Measurements from ENCODE around the gene STMN1. TPM values are rescaled to one million over a fixed set of nuclear protein-coding genes. Genes with fewer than 3 reads are reported as not detected.

STMN1 gene
- total RNA-seq, 2 donors from 2014 or later, result 13.9 to 27.4 TPM

DNA sequence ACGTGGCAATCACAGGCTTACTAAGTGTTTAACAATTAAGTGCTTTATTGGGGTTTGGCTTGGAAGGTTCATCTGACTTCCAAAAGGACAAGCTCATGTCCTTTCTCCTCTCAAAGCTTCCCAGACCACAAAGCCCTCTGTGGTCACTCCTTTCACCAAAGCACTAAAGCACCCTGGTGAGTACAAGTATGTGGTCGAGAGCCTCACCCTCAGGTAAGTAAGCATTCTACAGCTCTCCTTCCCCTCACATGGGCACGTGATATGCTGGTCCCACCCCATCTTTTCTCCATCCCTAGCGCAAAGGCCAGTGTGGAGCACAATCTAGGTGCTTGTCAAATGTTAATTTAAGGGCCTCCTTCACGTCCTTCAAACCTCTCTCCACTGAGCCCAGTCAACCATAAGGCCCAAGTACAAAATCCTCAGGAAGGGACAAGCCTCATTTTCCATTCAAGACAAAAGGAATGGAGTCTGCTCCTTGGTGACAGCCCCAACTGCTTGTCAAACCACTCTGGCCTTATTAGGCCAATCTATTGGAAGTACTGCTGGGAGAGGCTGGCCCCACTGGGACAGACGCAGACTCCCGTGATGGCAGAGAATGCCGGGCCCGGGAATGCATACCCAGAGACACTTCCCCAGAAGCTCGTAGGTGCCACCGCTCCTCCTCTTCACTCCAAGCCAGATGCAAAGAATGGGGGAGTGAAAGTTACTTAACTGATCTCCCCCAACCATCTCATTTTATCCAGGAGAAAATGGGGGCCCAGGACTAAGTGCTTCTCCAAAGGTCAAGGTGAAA is 7.8 kb downstream of the STMN1 start:
- intact Hi-C loops (cut with DNase I), result loop anchor here (5.0 to 10.0 kb wide), 3 partner anchors 99 to 266 kb away; partner anchors contain the start of genes C1orf232 (in 1 of the 2), PAFAH2 (in 1 of the 2) and ZNF593 (in 1 of the 2)
- DNase-seq (no peak), ATAC-seq (no peak)

DNA sequence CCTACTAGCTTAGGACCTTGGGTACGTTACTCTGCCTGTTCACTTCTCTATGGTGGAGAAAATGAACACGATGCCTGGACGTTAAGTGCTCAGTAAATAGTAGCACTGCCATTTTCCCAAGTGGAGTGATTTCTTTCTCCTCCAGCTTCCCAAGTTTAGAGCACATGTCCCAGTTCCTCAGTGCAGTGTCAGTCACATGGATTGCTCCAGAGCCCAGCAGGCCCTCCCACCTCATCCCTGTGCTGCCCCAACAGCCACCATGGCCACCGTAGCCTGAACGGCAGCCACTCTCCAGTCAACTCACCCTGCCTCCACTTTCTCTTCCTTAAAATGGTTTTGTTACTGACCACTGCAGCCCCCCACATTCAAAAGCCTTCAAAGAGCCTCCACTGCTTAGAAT is 8.5 kb downstream of the STMN1 start:
- intact Hi-C loops (cut with DNase I), result loop anchor here (5.0 to 10.0 kb wide), 3 partner anchors 100 to 267 kb away; partner anchors contain the start of genes C1orf232 (in 1 of the 2), PAFAH2 (in 1 of the 2) and ZNF593 (in 1 of the 2)

DNA sequence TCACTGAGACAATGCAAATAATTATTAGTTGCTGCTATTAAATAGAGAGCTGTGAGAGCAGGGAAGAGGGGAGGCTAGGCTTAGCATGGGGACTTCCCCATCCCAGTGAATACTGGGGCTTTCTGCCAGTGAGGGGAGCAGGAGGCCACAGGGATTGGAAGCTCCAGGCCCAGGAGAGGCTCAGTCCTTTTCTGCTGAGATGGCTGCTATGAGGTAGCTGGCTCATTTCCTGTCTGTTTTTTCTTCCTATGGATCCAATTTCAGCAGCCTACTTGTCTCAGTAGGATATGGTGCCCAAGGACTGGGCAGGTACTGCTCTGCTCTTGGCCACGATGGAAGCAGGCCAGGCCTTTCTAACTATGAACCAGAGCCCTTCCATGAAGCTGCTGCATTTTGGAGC is 10.0 kb downstream of the STMN1 start:
- intact Hi-C loops (cut with DNase I), result loop anchor here (5.0 to 10.0 kb wide), 3 partner anchors 101 to 269 kb away; partner anchors contain the start of genes C1orf232 (in 1 of the 2), PAFAH2 (in 1 of the 2) and ZNF593 (in 1 of the 2)
- ATAC-seq (no peak), DNase-seq (no peak)

More for the DNA sequence above, 8.5 kb downstream of the STMN1 start:
- DNase-seq (no peak), ATAC-seq (no peak)

DNA sequence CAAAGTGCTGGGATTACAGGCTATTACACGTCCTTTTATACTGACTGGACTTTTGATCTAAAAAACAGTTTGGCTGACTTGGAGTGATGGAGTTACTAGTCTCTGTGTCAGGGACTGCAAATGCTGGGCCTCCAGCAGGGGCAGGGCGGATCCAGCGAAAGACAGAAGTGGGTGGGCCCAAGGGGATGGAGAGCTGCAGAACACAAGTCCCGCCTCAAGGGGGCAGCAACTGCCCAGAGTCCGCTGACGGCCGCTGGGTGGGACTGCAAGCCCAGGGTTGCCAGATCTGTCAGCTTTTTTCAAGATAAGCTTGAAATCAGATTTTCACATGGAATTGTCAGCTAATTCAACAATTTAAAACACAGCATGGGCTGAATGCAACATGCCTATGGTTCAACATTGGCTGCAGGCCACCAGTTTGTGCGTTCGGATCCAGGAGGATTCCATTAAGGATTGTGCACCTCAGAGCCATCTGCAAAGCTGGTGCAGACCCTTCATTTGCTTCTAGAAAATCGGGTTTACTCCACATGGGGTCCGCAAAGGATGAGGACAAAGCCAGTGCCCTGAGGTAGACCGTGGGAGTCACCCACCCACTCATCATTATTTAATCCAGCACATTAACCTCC is 10.7 kb downstream of the STMN1 start:
- DNase-seq (peak; percentile 92), ATAC-seq (peak; percentile 89 to 97)
- intact Hi-C loops (cut with DNase I), result loop anchor here (1.0 to 10.0 kb wide), 4 partner anchors 102 to 269 kb away; partner anchors contain the start of genes PAFAH2 (in 2 of the 2), C1orf232 (in 1 of the 2) and ZNF593 (in 1 of the 2)

DNA sequence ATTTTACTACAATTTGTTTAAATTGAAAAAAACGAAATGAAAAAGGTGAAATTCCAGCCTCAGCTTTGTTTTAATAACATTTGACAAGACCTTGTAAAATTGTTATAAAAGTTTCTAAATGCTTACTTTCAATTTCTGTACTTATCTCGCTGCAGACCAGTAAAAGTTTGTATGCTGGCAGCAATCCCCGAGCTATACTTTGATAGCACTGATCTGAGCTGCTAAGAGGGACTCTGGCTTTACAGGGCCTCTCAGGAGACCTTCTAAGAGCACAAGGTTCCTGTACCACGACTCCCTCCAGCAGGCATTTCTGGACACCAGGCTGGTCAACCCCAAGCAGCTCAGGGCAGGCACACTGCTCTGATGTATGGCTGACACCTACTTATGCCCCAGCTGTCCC is 13.1 kb downstream of the STMN1 start:
- no peak for ATAC-seq
- intact Hi-C loops (cut with DNase I), result loop anchor here in 1 of 2 donors (10.0 kb wide), 1 partner anchor 272 kb away; the partner anchor contains the start of genes C1orf232 and ZNF593
- no peak for DNase-seq

DNA sequence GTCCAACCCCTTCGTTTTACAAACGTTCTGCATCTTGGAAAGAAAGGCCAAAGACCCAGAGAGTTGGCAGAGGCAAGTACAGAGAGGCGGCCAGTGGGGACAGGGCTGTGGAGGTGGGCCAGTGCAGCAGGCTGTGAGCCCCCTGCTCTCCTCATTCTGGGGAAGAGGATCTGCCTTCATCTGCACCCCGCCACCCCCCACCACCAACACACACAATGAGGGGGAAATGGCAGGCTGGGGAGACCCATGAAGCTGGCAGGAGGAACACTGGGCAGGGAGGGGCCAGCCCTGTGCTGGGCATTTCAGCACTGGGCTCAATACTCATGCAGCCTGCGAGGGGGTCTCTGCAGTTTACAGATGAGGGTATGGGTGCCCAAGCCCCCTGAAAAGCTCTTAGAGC is 14.6 kb downstream of the STMN1 start:
- intact Hi-C loops (cut with DNase I), result loop anchor here in 1 of 2 donors (10.0 kb wide), 1 partner anchor 273 kb away; the partner anchor contains the start of genes C1orf232 and ZNF593
- DNase-seq, result peak; percentile 13
- ATAC-seq, result no peak

DNA sequence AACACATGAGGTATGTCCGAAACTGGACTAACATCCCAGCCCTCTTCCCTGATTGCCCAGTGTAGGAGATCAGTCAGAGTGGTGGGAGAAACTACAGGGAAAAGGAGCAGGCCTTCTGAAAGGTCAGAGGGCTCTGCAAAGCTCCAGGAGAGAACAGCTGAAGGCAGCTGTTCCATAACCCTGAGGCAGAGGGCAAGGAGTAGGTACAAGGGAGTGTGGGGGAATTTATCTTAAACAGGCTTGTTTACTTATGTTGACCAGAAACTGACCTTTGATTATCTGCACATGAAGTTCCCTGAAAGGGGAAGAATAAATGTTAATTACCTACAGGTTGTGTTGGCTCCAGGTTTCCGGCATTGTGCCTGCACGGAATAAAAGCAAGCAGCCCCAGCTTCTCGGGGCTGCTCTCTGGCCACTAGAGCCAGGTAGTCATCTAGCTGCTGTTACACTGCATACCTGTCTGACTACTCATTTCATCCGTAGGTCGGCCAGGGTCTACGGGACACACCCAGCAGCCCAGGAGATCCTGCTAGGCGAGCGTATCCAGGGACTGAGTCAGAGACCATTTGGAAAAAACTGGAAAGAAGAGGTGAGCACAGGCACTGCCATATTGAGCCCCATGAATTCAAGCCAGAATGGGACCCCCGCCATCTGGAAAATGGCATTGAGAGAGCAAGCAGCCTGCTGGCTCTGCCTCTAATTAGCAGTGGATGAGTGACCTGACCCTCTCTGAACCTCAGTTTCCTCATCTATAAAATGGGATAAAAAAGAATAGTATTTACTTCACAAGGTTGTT is 15.8 kb downstream of the STMN1 start:
- peak in 1 of 2 donors; percentile 75 for ATAC-seq
- intact Hi-C loops (cut with DNase I), result loop anchor here in 1 of 2 donors (10.0 kb wide), 1 partner anchor 274 kb away; the partner anchor contains the start of genes C1orf232 and ZNF593
- peak; percentile 22 for DNase-seq

DNA sequence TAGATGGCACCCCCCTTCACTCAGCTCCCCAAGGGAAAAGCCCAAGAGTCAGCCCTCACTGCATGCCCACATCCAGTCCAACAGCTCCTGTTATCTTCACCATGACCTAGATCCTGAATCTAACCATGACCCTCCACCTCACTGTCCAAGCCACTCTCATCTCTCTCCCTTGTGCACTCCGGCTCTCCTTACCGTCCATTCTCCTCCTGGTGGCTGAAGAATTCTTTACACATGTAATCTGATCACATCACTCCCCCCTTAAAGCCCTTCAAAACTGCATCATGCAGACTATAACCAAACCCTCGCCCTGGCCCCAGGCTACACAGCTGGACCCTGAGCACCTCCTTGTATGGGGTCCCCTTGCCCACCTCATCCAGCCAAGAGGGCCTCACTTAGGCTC is 16.7 kb downstream of the STMN1 start:
- peak; percentile 7 for DNase-seq
- intact Hi-C loops (cut with DNase I), result no loop called here
- ATAC-seq, result no peak

DNA sequence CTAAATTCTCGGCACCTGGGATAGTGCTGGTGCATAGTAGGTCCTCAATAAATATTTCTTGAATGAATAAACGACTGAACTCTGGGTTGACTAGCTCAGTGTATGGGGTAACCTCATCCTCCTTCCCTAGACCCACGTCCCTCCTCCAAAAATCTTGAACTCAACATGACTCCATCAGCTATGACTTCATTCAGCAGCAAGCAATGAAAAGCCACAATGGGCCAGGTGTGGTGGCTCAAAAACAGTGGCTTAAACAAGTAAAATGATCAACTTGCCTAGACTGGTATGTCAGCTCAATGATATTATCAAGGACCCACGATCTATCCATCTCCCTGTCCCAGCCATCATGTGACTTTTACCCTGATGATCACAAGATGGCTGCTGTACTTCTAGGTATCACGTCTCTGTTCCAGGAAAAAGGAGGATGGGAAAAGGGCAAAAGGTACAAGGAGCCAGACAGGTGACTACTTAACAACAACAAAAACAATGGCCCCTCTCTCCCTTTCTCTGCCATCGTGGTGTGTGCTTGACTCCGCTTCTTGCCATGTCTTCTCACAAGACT is 17.7 kb downstream of the STMN1 start:
- no peak for ATAC-seq
- intact Hi-C loops (cut with DNase I), result no loop called here
- DNase-seq, result no peak

DNA sequence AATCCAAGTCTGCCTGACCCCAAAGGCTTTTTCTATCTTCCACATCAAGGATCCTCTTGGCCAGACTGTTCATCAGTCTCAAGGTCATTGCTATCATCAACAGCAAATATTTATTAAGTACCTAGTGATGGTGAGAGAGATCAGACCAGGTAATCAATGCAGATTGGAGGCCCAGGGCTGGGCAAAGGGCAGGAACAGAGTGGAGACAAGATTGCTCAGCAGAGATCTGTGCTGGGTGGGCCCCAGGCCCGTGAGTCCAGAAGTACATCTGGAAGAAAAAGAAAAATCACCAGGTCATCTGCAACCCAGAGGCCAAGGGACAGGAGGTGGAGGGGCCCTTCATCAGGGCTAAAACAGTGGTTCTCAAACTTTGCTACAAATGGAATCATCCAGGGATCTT is 20.6 kb downstream of the STMN1 start:
- DNase-seq (peak; percentile 10), ATAC-seq (no peak)
- intact Hi-C loops (cut with DNase I), result no loop called here

DNA sequence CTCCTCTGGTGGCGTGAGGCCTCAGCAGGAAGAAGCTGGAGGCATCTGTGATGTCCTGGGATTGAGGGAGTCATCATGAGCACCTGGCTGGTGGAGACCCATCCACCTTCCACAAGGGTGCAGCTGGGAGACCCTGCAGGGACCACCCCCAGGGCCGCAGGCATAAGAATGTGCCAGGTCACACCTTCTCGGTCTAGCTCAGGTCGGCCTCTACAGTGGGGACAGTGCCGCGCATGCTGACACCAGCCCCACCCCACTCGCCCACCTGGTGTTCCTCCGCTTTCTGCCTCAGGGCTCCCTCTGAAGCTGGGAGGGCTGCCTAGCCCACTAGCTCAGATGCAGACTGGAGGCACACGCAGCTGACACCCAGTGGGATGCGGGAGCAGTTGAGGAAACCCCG is 25.0 kb downstream of the STMN1 start:
- no peak for DNase-seq
- intact Hi-C loops (cut with DNase I), result no loop called here
- no peak for ATAC-seq

DNA sequence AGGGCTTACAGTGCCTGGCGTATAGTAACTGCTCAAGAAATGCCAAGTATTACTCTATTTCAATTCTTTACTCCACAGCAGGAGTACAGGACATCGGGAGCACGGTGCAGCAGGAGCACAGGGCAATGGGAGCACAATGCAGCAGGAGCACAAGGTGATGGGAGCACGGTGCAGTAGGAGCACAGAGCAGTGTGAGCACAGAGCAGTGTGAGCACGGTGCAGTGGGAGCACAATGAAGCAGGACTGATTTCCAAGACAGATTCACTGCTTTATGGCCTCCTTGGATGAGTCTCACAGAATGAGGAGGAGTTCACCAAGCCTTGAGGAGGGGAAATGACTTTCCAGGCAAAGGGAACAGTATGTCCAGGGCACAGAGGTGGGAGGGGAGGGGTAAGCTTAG is 25.7 kb downstream of the STMN1 start:
- ATAC-seq (no peak), DNase-seq (no peak)
- intact Hi-C loops (cut with DNase I), result no loop called here

DNA sequence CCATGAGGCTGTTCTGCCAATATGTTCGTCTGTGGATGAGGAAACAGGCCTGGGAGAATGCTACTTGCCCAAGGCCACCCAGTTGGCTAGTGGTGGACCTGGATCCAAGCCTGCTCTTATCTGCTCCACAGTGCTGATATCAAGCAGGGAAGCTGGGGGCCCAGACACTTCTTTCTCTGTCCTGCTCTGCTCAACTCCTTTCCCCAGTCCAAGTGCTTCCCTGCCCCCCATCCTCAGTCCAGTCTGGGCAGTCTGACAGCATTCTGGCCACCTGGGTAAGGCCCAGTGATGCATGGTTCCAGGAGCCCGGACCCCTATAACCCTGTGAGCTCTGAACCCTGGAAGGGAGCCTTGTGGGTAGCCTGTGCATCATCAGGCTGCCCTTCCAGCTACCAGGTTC is 26.5 kb downstream of the STMN1 start:
- ATAC-seq (no peak), DNase-seq (no peak)
- intact Hi-C loops (cut with DNase I), result no loop called here

DNA sequence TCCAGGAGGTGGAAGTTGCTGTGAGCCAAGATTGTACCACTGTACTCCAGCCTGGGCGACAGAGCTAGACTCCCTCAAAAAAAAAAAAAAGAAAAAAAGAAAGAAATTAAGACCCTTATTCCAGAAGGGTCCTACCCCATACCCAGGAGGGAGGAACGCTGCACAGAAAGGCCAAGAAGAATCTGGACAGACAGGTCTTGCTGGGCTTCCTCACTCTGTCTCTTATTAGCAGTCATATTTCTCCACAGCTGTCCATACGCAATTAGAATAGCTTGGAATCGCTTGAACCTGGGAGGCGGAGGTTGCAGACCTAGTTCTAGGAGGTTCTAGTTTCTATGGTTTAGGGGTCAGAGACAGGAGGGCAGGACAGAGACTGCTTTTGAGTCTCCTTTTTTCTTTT is 27.5 kb downstream of the STMN1 start:
- ATAC-seq, result no peak
- intact Hi-C loops (cut with DNase I), result no loop called here
- DNase-seq, result no peak

DNA sequence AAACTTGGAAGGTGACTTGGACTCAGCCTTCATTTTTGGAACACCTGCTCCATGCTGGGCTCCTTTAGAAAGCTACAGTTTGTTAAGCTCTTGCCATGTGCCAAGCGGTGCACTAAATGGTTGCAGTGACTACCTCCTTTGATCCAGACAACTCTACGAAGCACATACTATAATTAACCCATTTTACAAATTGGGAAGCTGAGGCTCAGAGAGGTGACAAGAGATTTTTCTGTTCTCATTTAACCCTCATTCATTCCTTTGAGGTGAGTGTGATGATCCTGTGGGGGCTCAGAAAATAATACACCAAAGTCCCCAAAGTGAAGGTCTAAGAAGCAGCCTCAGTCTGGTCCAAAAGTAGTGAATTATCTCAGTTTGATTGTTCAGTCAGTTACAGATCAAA is 29.1 kb downstream of the STMN1 start:
- ATAC-seq, result no peak
- no peak for DNase-seq
- intact Hi-C loops (cut with DNase I), result no loop called here

DNA sequence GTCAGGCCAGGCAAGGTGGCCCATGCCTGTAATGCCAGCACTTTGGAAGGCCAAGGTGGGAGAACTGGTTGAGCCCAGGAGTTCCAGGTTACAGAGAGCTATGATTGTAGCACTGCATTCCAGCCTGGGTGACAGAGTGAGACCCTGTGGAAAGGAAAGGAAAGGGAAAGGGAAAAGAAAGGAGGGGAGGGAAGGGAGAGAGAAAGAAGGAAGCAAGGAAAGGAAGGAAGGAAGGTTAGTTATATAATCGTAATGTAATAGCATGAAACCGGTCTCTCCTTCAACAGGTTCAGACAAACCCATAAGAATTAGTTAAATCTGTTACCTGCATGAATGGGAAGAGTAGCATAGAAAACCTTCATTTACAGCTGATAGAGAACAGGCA is 29.5 kb downstream of the STMN1 start:
- no peak for ATAC-seq
- DNase-seq, result no peak
- intact Hi-C loops (cut with DNase I), result no loop called here

DNA sequence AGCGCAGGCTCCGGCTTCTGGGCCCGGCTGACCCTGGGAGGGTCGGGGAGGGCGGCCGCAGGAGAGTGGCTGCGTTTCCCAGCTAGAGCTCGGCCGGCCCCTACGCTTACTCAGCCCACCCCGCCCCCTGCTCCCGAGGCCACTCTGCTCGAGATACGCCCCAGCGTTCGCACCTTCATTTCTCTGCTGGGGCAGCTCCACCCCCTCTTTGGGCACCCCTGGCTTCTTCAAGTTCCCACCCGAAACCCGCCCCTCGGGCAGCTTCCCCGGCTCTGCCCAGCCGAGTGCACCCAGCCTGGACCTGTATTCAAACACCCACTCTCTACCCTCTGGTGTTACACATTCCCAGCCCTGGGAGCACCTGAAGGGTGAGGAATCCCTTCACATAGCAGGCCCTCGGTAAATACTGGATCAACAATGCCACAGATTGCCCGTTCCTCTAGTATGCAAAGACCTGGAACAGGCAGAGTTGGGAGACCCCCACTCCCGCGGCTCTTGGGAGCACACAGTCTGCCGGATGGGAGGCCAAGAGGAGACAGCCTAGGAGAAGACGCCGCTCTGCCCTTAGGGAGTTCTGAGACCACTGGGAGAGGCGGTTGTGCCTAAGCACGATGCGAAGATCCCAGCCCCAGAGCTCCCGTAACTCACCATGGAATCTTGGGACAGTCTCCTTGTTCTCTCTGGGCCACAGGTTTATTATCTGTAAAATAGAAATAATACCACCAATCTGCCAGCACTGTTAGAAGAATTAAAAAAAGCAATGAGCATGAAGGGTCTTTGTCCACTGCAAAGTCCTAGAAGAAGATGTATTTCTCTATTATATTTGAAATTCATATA is 30.1 kb downstream of the STMN1 start:
- peak; percentile 61 to 74 for ATAC-seq
- DNase-seq, result no peak
- intact Hi-C loops (cut with DNase I), result no loop called here
